ENCODE results near the gene UBE2D3.

The UBE2D3 gene

GRCh38 chr4:102829803-102830202, 2.5 kb upstream of the UBE2D3 start:
- DNase-seq (ENCODE audit: low read depth, low spot score), result no peak
- no peak overlapping the region for H3K27ac ChIP-seq (ENCODE audit: low read length)

GRCh38 chr4:102828497-102828808, 1.1 kb upstream of the UBE2D3 start:
- no peak for DNase-seq (ENCODE audit: low read depth, low spot score)
- peak overlapping the region; percentile 51; the same call in 1 of the 2 replicates for H3K4me3 ChIP-seq (ENCODE audit: low read length)
- H3K36me3 ChIP-seq (ENCODE audit: control insufficient read depth, insufficient read depth, low read length), result no peaks in the 10 kb centered on the region
- peak overlapping the region; percentile 10 for H3K27ac ChIP-seq (ENCODE audit: low read length)
- H3K27me3 ChIP-seq (ENCODE audit: control insufficient read depth, insufficient read depth, low read length), result no peaks in the 10 kb centered on the region
- no peaks in the 10 kb centered on the region for H3K9me3 ChIP-seq (ENCODE audit: control insufficient read depth, insufficient read depth, low read length)
- no peaks in the 10 kb centered on the region for H3K4me1 ChIP-seq (ENCODE audit: control insufficient read depth, insufficient read depth, low read length)
- WGBS (ENCODE audit: insufficient coverage, insufficient read length), result no CpG with 5 or more reads among the region's 4 CpGs

More at GRCh38 chr4:102829803-102830202, 2.5 kb upstream of the UBE2D3 start:
- Histone ChIP-seq H3K4me3 (ENCODE audit: low read length) (no peak overlapping the region), H3K36me3 (ENCODE audit: control insufficient read depth, insufficient read depth, low read length) (no peaks in the 10 kb centered on the region), H3K27me3 (ENCODE audit: control insufficient read depth, insufficient read depth, low read length) (no peaks in the 10 kb centered on the region), H3K4me1 (ENCODE audit: control insufficient read depth, insufficient read depth, low read length) (no peaks in the 10 kb centered on the region), H3K9me3 (ENCODE audit: control insufficient read depth, insufficient read depth, low read length) (no peaks in the 10 kb centered on the region)
- WGBS (ENCODE audit: insufficient coverage, insufficient read length), result no CpG with 5 or more reads among the region's 7 CpGs

GRCh38 chr4:102827674-102828496, 534 bp upstream of the UBE2D3 start:
- no peaks in the 10 kb centered on the region for H3K36me3 ChIP-seq (ENCODE audit: control insufficient read depth, insufficient read depth, low read length)
- H3K4me3 ChIP-seq (ENCODE audit: low read length), result peak overlapping the region; percentile 68; the same call in 1 of the 2 replicates
- no peaks in the 10 kb centered on the region for H3K9me3 ChIP-seq (ENCODE audit: control insufficient read depth, insufficient read depth, low read length)
- peak overlapping the region; percentile 10 for H3K27ac ChIP-seq (ENCODE audit: low read length)
- no CpG with 5 or more reads among the region's 50 CpGs for WGBS (ENCODE audit: insufficient coverage, insufficient read length)
- peak; percentile 98 for DNase-seq (ENCODE audit: low read depth, low spot score)
- no peaks in the 10 kb centered on the region for H3K4me1 ChIP-seq (ENCODE audit: control insufficient read depth, insufficient read depth, low read length)
- no peaks in the 10 kb centered on the region for H3K27me3 ChIP-seq (ENCODE audit: control insufficient read depth, insufficient read depth, low read length)

GRCh38 chr4:102826105-102826889, 1.1 kb downstream of the UBE2D3 start:
- Histone ChIP-seq H3K27me3 (ENCODE audit: control insufficient read depth, insufficient read depth, low read length) (no peaks in the 10 kb centered on the region), H3K4me1 (ENCODE audit: control insufficient read depth, insufficient read depth, low read length) (no peaks in the 10 kb centered on the region), H3K27ac (ENCODE audit: low read length) (no peak overlapping the region), H3K9me3 (ENCODE audit: control insufficient read depth, insufficient read depth, low read length) (no peaks in the 10 kb centered on the region), H3K36me3 (ENCODE audit: control insufficient read depth, insufficient read depth, low read length) (no peaks in the 10 kb centered on the region), H3K4me3 (ENCODE audit: low read length) (peak overlapping the region; percentile 68)
- no peak for DNase-seq (ENCODE audit: low read depth, low spot score)
- WGBS (ENCODE audit: insufficient coverage, insufficient read length), result no CpG with 5 or more reads among the region's 38 CpGs

- WGBS (ENCODE audit: insufficient coverage, insufficient read length), result no CpG with 5 or more reads among the region's 23 CpGs
- no peak for DNase-seq (ENCODE audit: low read depth, low spot score)
- no peaks in the 10 kb centered on the region for H3K36me3 ChIP-seq (ENCODE audit: control insufficient read depth, insufficient read depth, low read length)
- no peaks in the 10 kb centered on the region for H3K27me3 ChIP-seq (ENCODE audit: control insufficient read depth, insufficient read depth, low read length)
- H3K4me3 ChIP-seq (ENCODE audit: low read length), result peak overlapping the region; percentile 68; the same call in 1 of the 2 replicates
- H3K9me3 ChIP-seq (ENCODE audit: control insufficient read depth, insufficient read depth, low read length), result no peaks in the 10 kb centered on the region
- H3K27ac ChIP-seq (ENCODE audit: low read length), result no peak overlapping the region
- no peaks in the 10 kb centered on the region for H3K4me1 ChIP-seq (ENCODE audit: control insufficient read depth, insufficient read depth, low read length)
Measured at GRCh38 chr4:102825261-102826091, 1.9 kb downstream of the UBE2D3 start.

- Histone ChIP-seq H3K4me3 (ENCODE audit: low read length) (no peak overlapping the region), H3K27me3 (ENCODE audit: control insufficient read depth, insufficient read depth, low read length) (no peaks in the 10 kb centered on the region), H3K9me3 (ENCODE audit: control insufficient read depth, insufficient read depth, low read length) (no peaks in the 10 kb centered on the region), H3K4me1 (ENCODE audit: control insufficient read depth, insufficient read depth, low read length) (no peaks in the 10 kb centered on the region; the same call in 1 of the 2 replicates), H3K36me3 (ENCODE audit: control insufficient read depth, insufficient read depth, low read length) (no peaks in the 10 kb centered on the region), H3K27ac (ENCODE audit: low read length) (no peak overlapping the region)
- no peak for DNase-seq (ENCODE audit: low read depth, low spot score)
- no CpG with 5 or more reads among the region's 2 CpGs for WGBS (ENCODE audit: insufficient coverage, insufficient read length)
Measured at GRCh38 chr4:102824398-102824797, 3.0 kb downstream of the UBE2D3 start.

- H3K27me3 ChIP-seq (ENCODE audit: control insufficient read depth, insufficient read depth, low read length), result no peaks in the 10 kb centered on the region
- H3K4me3 ChIP-seq (ENCODE audit: low read length), result no peak overlapping the region
- no peaks in the 10 kb centered on the region; the same call in 1 of the 2 replicates for H3K4me1 ChIP-seq (ENCODE audit: control insufficient read depth, insufficient read depth, low read length)
- no CpG with 5 or more reads among the region's 4 CpGs for WGBS (ENCODE audit: insufficient coverage, insufficient read length)
- H3K9me3 ChIP-seq (ENCODE audit: control insufficient read depth, insufficient read depth, low read length), result no peaks in the 10 kb centered on the region
- no peak for DNase-seq (ENCODE audit: low read depth, low spot score)
- H3K27ac ChIP-seq (ENCODE audit: low read length), result no peak overlapping the region
- H3K36me3 ChIP-seq (ENCODE audit: control insufficient read depth, insufficient read depth, low read length), result no peaks in the 10 kb centered on the region
Measured at GRCh38 chr4:102823897-102824296, 3.5 kb downstream of the UBE2D3 start.

- H3K36me3 ChIP-seq (ENCODE audit: control insufficient read depth, insufficient read depth, low read length), result no peaks in the 10 kb centered on the region
- H3K27ac ChIP-seq (ENCODE audit: low read length), result no peak overlapping the region
- no peaks in the 10 kb centered on the region; the same call in 1 of the 2 replicates for H3K4me1 ChIP-seq (ENCODE audit: control insufficient read depth, insufficient read depth, low read length)
- no CpG with 5 or more reads among the region's 4 CpGs for WGBS (ENCODE audit: insufficient coverage, insufficient read length)
- H3K4me3 ChIP-seq (ENCODE audit: low read length), result no peak overlapping the region
- no peaks in the 10 kb centered on the region for H3K9me3 ChIP-seq (ENCODE audit: control insufficient read depth, insufficient read depth, low read length)
- no peak for DNase-seq (ENCODE audit: low read depth, low spot score)
- H3K27me3 ChIP-seq (ENCODE audit: control insufficient read depth, insufficient read depth, low read length), result no peaks in the 10 kb centered on the region
Measured at GRCh38 chr4:102823464-102823863, 3.9 kb downstream of the UBE2D3 start.

GRCh38 chr4:102819588-102820365, 7.6 kb downstream of the UBE2D3 start:
- no peaks in the 10 kb centered on the region for H3K9me3 ChIP-seq (ENCODE audit: control insufficient read depth, insufficient read depth, low read length)
- H3K27ac ChIP-seq (ENCODE audit: low read length), result no peak overlapping the region
- no peak overlapping the region for H3K4me3 ChIP-seq (ENCODE audit: low read length)
- no peaks in the 10 kb centered on the region for H3K27me3 ChIP-seq (ENCODE audit: control insufficient read depth, insufficient read depth, low read length)
- H3K36me3 ChIP-seq (ENCODE audit: control insufficient read depth, insufficient read depth, low read length), result no peaks in the 10 kb centered on the region
- H3K4me1 ChIP-seq (ENCODE audit: control insufficient read depth, insufficient read depth, low read length), result no peaks in the 10 kb centered on the region; the same call in 1 of the 2 replicates
- no peak for DNase-seq (ENCODE audit: low read depth, low spot score)
- no CpG with 5 or more reads among the region's 8 CpGs for WGBS (ENCODE audit: insufficient coverage, insufficient read length)
